RWPE1 (cell line): ENCODE data around the gene KCNQ1.

ENCODE experiments used
- CTCF ChIA-PET: fragments of 350-600 bp; sonication (Branson Sonifier 250); formaldehyde crosslinking; extraction: SDS; loops from one replicate; lab custom pipeline; 2021; lab: Yijun Ruan, JAX
- POLR2A ChIA-PET: fragments of 400-600 bp; formaldehyde crosslinking; extraction: SDS; loops from one replicate; lab custom pipeline; 2020; ENCODE audit warnings: antibody characterized with exemption; ENCODE audit not compliant: low non-redundant PET; lab: Yijun Ruan, JAX
- DNase-seq: peaks from one replicate; pipeline ENCODE4 v3.0.0; 2012; ENCODE audit warnings: low spot score
- H3K27ac ChIP-seq: fragments of 450-650 bp; 2 replicates; pipeline ENCODE4 v1.5.1; 2017
- TF ChIP-seq, protein P1 (sequence below): fragments of 450-650 bp; conservative IDR thresholded peaks from 2 replicates; pipeline ENCODE4 v1.5.1; 2017; ENCODE audit warnings: low read depth, mild to moderate bottlenecking

Gene KCNQ1

DNA sequence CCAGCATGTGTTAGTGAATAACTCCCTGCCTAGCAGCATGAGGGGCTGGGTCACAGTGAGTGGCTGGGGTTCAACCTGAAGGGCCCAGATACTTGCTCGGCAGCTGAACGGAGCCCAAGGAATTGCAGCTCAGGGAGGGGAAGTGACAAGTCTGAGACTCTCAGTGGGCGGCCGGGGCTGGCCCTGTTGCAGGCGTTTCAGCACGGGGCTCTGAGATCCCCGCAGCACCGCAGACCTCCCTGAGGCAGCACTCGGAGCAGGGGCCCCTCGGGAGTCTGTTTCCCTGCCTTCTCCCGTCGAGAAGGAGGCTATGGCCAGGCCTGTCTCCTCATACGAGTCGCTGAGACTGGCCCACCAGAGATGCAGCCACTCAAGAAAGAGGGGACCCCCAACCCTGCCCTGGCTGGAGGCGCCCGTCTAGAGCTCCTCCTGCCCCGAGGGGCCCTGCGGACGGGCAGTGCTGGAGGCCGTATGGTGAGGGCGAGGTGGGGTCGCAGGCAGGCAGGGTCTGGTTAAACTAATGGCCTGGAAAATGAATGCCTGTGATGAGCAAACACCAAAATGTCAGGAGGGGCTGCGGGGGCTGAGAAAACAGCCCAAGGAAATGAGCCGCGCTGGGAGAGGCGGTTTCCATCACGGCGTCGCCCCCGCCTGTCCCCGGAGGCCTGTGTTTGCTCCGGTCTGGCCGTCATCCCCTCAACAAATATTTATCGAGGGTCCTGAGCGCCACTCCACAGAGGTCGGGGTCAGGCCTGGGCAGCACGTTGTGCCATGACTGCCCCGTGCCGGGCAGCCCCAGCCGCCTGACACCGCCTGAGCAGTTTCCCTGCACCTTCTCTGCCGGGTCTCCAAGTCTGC lies 35.0 kb upstream of the KCNQ1 start:
- TF ChIP-seq, protein P1, sequence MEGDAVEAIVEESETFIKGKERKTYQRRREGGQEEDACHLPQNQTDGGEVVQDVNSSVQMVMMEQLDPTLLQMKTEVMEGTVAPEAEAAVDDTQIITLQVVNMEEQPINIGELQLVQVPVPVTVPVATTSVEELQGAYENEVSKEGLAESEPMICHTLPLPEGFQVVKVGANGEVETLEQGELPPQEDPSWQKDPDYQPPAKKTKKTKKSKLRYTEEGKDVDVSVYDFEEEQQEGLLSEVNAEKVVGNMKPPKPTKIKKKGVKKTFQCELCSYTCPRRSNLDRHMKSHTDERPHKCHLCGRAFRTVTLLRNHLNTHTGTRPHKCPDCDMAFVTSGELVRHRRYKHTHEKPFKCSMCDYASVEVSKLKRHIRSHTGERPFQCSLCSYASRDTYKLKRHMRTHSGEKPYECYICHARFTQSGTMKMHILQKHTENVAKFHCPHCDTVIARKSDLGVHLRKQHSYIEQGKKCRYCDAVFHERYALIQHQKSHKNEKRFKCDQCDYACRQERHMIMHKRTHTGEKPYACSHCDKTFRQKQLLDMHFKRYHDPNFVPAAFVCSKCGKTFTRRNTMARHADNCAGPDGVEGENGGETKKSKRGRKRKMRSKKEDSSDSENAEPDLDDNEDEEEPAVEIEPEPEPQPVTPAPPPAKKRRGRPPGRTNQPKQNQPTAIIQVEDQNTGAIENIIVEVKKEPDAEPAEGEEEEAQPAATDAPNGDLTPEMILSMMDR: no peak
- no peak overlapping the region for H3K27ac ChIP-seq
- ChIA-PET CTCF (interaction anchor here (7.1 kb wide), 1 partner anchor 10 kb away, joined by 36 read pairs; no protein-coding TSS in a partner anchor), POLR2A (no interaction called here)
- no peak for DNase-seq

DNA sequence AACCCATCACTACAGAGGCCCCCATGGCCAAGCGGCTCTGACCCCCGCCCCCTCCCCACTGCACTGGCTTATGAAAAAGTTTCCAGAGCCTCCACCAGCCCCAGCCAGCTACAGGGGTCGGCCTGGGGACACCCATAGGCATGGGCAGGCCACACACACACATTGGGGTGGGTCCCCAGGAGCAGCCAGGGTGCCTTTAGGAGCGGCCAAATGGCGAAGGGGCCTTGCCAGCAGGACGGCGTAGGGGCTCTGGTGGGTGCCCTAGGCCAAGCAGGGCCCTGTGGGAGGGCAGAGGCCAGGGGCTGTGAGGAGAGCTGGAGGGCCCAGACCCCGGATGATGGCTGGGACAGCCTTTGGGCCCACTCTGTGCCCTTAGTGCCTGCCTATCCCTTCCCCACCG lies 34.2 kb upstream of the KCNQ1 start:
- POLR2A ChIA-PET: no interaction called here
- H3K27ac ChIP-seq: no peak overlapping the region
- CTCF ChIA-PET: interaction anchor here (7.1 kb wide), 1 partner anchor 9 kb away, joined by 36 read pairs; no protein-coding TSS in a partner anchor
- TF ChIP-seq, protein P1: no peak
- no peak for DNase-seq

DNA sequence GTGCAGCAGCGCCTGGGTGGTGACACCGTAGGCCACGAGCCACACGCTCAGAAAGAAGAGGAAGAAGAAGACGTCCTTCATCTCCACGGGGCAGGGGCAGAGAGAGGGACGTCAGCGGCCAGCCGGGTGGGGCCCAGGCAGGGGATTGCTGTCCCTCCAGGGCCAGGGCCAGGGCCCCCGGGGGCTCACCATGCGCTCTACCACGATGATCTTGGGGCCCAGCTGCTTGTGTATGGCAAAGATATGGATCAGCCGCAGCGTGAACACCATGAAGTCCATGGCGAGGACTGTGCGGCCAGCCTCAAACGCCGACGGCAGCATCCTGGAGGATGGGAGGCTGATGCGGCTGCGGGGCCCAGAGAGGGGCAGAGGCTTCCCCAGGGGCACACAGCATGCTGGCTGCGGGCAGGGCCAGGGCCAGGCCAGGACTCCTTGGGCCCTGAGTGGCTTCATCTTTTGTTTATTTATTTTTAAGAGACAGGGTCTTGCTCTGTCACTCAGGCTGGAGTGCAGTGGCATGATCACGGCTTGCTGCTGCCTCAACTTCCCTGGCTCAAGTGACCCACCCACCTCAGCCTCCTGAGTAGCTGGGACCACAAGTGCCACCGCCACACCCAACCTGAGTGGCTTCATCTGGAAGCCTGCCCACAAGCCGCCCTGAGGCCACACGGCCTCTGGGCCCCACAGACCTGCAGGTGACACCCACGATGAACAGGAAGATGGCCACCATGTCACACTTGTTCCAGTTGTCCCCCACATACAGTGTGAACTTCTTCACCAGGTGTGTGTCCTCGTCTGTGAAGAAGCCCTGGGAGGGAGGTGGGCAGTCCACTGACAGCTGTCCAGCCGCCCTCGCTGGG lies 33.1 kb upstream of the KCNQ1 start:
- POLR2A ChIA-PET: no interaction called here

DNA sequence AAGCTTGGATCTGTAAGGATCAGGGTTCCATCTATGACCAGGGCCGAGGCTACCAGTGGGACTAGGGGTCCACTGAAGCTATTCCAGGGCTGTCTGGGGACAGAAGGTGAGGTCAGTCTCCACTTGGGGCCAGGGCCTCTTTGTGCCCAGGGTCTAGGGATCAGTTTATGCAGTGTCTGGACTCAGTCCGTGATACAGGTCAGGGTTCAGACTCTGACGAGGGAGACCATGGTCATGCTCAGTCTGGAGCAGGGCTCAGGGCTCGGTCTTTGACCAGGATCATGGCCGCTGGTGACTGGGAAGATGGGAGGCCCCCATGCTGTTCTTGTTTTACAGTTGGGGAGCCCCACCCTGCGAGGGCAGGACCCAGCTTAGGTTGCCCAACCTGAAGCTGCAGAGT lies 32.5 kb upstream of the KCNQ1 start:
- no peak overlapping the region for H3K27ac ChIP-seq
- no peak for DNase-seq
- TF ChIP-seq, protein P1: no peak
- ChIA-PET POLR2A (no interaction called here), CTCF (interaction anchor here (7.1 kb wide), 1 partner anchor 8 kb away, joined by 36 read pairs; no protein-coding TSS in a partner anchor)

More for the DNA sequence above, 33.1 kb upstream of the KCNQ1 start:
- DNase-seq: no peak
- no peak overlapping the region for H3K27ac ChIP-seq
- TF ChIP-seq, protein P1: no peak
- CTCF ChIA-PET: interaction anchor here (0.6 to 7.1 kb wide), 2 partner anchors 8 to 158 kb away, joined by 3 to 36 read pairs; no protein-coding TSS in a partner anchor

DNA sequence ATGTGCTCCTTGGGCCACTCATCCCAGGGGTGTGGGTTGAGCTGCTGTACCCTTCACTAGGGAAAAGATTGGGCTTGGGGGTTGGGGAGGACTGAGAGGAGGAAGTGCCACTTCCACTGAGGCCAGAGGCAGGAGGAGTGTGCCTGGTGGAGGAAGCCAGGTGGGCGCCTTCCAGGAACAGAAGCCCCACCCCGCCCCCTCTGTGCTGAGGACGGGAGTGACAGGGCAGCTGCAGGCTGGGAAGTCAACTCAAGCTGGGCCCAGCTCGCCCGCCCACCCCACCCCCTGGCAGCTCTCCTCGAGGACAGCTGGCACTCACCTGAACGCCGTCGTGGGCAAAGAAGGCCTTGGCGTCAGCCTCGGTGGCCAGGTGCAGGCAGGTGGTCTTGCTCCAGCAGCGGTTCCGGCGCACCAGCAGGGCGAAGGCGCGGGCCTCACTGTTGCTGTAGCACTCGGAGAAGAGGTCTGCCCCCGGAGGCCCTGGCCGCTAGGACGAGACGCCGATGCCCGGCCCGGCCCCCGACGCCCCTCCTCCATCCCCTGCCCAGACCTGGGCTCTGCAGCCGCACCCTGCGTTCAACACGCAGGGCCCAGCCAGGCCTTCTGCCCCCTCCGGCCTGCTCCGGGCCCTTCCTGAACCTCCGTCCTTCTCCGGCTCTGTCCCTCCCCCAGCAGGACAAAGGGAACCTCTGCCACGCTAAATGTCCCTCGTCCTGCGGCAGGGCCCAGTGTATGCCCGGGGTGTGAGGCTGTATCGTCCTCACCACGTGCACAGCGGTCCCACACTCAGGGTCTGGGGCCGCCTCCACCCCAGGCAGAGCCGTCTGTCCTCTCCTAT lies 30.8 kb upstream of the KCNQ1 start:
- no peak for DNase-seq
- ChIA-PET POLR2A (no interaction called here), CTCF (no interaction called here)
- no peak overlapping the region for H3K27ac ChIP-seq
- TF ChIP-seq, protein P1: no peak
